H9 (cell line): ENCODE results near the gene CNIH1. TPM values are rescaled to one million over a fixed set of nuclear protein-coding genes. Genes with fewer than 3 reads are reported as not detected.
A peak's percentile ranks its signal among the peaks of the same experiment; 100 is the strongest.

ENCODE experiments used
- DNase-seq: peaks from one replicate; pipeline ENCODE4 v3.0.0-alpha.2; 2017
- H2AFZ ChIP-seq: one replicate; pipeline ENCODE4 v1.6.1; 2013; ENCODE audit warnings: mild to moderate bottlenecking, low read length, control low read depth, moderate library complexity
- H2AK5ac ChIP-seq: 2 replicates; pipeline ENCODE4 v1.6.1; 2013; ENCODE audit warnings: low read length, control low read depth, mixed read lengths; ENCODE audit not compliant: insufficient read length
- H2BK120ac ChIP-seq: one replicate; pipeline ENCODE4 v1.6.1; 2013; ENCODE audit warnings: low read depth, mild to moderate bottlenecking, low read length, control low read depth, inconsistent platforms; ENCODE audit not compliant: poor library complexity, severe bottlenecking
- H2BK12ac ChIP-seq: 2 replicates; pipeline ENCODE4 v1.6.1; 2013; ENCODE audit warnings: low read length, control low read depth, mixed read lengths, low read depth; ENCODE audit not compliant: insufficient read length
- H2BK15ac ChIP-seq: 2 replicates; pipeline ENCODE4 v1.6.1; 2013; ENCODE audit warnings: low read depth, low read length, control low read depth
- H2BK20ac ChIP-seq: one replicate; pipeline ENCODE4 v1.6.1; 2013; ENCODE audit warnings: low read depth, mild to moderate bottlenecking, low read length, control low read depth, inconsistent platforms; ENCODE audit not compliant: poor library complexity, severe bottlenecking
- H2BK5ac ChIP-seq: 2 replicates; pipeline ENCODE4 v1.6.1; 2013; ENCODE audit warnings: low read length, control low read depth, mixed read lengths; ENCODE audit not compliant: insufficient read length
- H3K14ac ChIP-seq: 2 replicates; pipeline ENCODE4 v1.6.1; 2013; ENCODE audit warnings: low read length, control low read depth; ENCODE audit not compliant: insufficient read depth
- H3K18ac ChIP-seq: 2 replicates; pipeline ENCODE4 v1.6.1; 2013; ENCODE audit warnings: low read depth, mild to moderate bottlenecking, mixed read lengths, low read length, control low read depth; ENCODE audit not compliant: insufficient read length
- H3K23ac ChIP-seq: 2 replicates; pipeline ENCODE4 v1.6.1; 2013; ENCODE audit warnings: low read length, control low read depth, mixed read lengths, low read depth; ENCODE audit not compliant: insufficient read length
- H3K23me2 ChIP-seq: 2 replicates; pipeline ENCODE4 v1.6.1; 2013; ENCODE audit warnings: low read depth, mild to moderate bottlenecking, mixed read lengths, low read length, control low read depth; ENCODE audit not compliant: insufficient read length, poor library complexity, severe bottlenecking
- H3K27ac ChIP-seq: 2 replicates; pipeline ENCODE4 v1.5.1; 2013; ENCODE audit warnings: low read length, control low read depth, mixed read lengths, low read depth; ENCODE audit not compliant: insufficient read length
- H3K27me3 ChIP-seq: 2 replicates; pipeline ENCODE4 v1.6.1; 2013; ENCODE audit warnings: low read length, control low read depth, inconsistent platforms; ENCODE audit not compliant: insufficient read depth
- H3K4ac ChIP-seq: 2 replicates; pipeline ENCODE4 v1.6.1; 2013; ENCODE audit warnings: low read depth, mild to moderate bottlenecking, control low read depth, inconsistent platforms, low read length, moderate library complexity
- H3K4me1 ChIP-seq: 2 replicates; pipeline ENCODE4 v1.6.1; 2013; ENCODE audit warnings: low read length, control low read depth, inconsistent platforms; ENCODE audit not compliant: insufficient read depth
- H3K4me2 ChIP-seq: 2 replicates; pipeline ENCODE4 v1.6.1; 2013; ENCODE audit warnings: low read length, control low read depth, mixed read lengths; ENCODE audit not compliant: insufficient read length, insufficient read depth
- H3K56ac ChIP-seq: 2 replicates; pipeline ENCODE4 v1.6.1; 2013; ENCODE audit warnings: low read depth, mild to moderate bottlenecking, mixed read lengths, low read length, control low read depth; ENCODE audit not compliant: insufficient read length
- H3K79me1 ChIP-seq: 2 replicates; pipeline ENCODE4 v1.6.1; 2013; ENCODE audit warnings: low read depth, mild to moderate bottlenecking, moderate library complexity, low read length, control low read depth, inconsistent platforms; ENCODE audit not compliant: insufficient read depth, poor library complexity, severe bottlenecking
- H3K79me2 ChIP-seq: 2 replicates; pipeline ENCODE4 v1.6.1; 2013; ENCODE audit warnings: low read length, control low read depth, inconsistent platforms; ENCODE audit not compliant: insufficient read depth
- H3K9ac ChIP-seq: 2 replicates; pipeline ENCODE4 v1.6.1; 2013; ENCODE audit warnings: low read length, control low read depth, mixed read lengths; ENCODE audit not compliant: insufficient read length; ENCODE audit errors: extremely low read depth
- H3K9me3 ChIP-seq: one replicate; pipeline ENCODE4 v1.6.1; 2013; ENCODE audit warnings: low read depth, low read length, inconsistent platforms; ENCODE audit not compliant: control insufficient read depth
- H3T11ph ChIP-seq: one replicate; pipeline ENCODE4 v1.6.1; 2013; ENCODE audit warnings: mild to moderate bottlenecking, low read length, control low read depth, inconsistent platforms
- H4K20me1 ChIP-seq: one replicate; pipeline ENCODE4 v1.6.1; 2013; ENCODE audit not compliant: control insufficient read depth, insufficient read length, insufficient read depth
- H4K5ac ChIP-seq: 2 replicates; pipeline ENCODE4 v1.6.1; 2013; ENCODE audit warnings: low read depth, mild to moderate bottlenecking, mixed read lengths, low read length, control low read depth; ENCODE audit not compliant: insufficient read length
- H4K8ac ChIP-seq: replicated peaks from 2 replicates; pipeline ENCODE4 v1.6.1; 2013; ENCODE audit warnings: low read length, control low read depth, mixed read lengths, low read depth; ENCODE audit not compliant: insufficient read length
- H4K91ac ChIP-seq: 2 replicates; pipeline ENCODE4 v1.6.1; 2013; ENCODE audit warnings: low read depth, mild to moderate bottlenecking, moderate library complexity, mixed read lengths, low read length, control low read depth; ENCODE audit not compliant: insufficient read length
- H3K27ac Mint-ChIP-seq, 3 experiments: 2 replicates in 2 of 3; 3 replicates in 1 of 3; pipeline ENCODE4 v1.8.0; 2020 to 2021; ENCODE audit warnings: mixed read lengths in 3 of 3, mild to moderate bottlenecking in 1 of 3, moderate library complexity in 1 of 3
- H3K27me3 Mint-ChIP-seq: 2 replicates; pipeline ENCODE4 v1.8.0; 2021; ENCODE audit warnings: low read depth, mild to moderate bottlenecking, moderate library complexity, mixed read lengths
- H3K36me3 Mint-ChIP-seq, 3 experiments: 2 replicates in 2 of 3; 3 replicates in 1 of 3; pipeline ENCODE4 v1.8.0; 2020 to 2021; ENCODE audit warnings: low read depth in 3 of 3, mixed read lengths in 3 of 3; ENCODE audit not compliant: insufficient read depth in 1 of 3
- H3K4me1 Mint-ChIP-seq, 2 experiments: 2 replicates each; pipeline ENCODE4 v1.8.0; 2020; ENCODE audit warnings: mixed read lengths in 2 of 2
- H3K4me3 Mint-ChIP-seq, 2 experiments: 2 replicates in 1 of 2; 3 replicates in 1 of 2; pipeline ENCODE4 v1.8.0; 2020 to 2021; ENCODE audit warnings: mild to moderate bottlenecking in 2 of 2, mixed read lengths in 2 of 2, moderate library complexity in 1 of 2
- H3K9me3 Mint-ChIP-seq, 2 experiments: 2 replicates in 1 of 2; 3 replicates in 1 of 2; pipeline ENCODE4 v1.8.0; 2020; ENCODE audit warnings: mild to moderate bottlenecking in 2 of 2, mixed read lengths in 2 of 2, moderate library complexity in 1 of 2
- WGBS: extraction: QIAGEN DNeasy Blood & Tissue Kit; methylation state at CpG from one replicate; pipeline ENCODE4 v1.1.7; 2013; ENCODE audit warnings: missing lambda C conversion rate, low lambda C conversion rate, mixed read lengths; ENCODE audit not compliant: insufficient read length; ENCODE audit errors: extremely low coverage; 5-methylcytosine and 5-hydroxymethylcytosine counted together
- total RNA-seq: library from RNA; stranded (reverse); gene quantifications from 2 replicates; pipeline ENCODE4 v1.2.1, GENCODE V29; 2021
- TF ChIP-seq, protein P1 (sequence below): fragments of 200-600 bp; sonication (generic); conservative IDR thresholded peaks from 3 replicates; pipeline ENCODE4 v1.8.0; 2021; ENCODE audit warnings: antibody characterized with exemption, mild to moderate bottlenecking

The CNIH1 gene
- total RNA-seq, 1 experiment from 2014 or later: 99.3 TPM

DNA sequence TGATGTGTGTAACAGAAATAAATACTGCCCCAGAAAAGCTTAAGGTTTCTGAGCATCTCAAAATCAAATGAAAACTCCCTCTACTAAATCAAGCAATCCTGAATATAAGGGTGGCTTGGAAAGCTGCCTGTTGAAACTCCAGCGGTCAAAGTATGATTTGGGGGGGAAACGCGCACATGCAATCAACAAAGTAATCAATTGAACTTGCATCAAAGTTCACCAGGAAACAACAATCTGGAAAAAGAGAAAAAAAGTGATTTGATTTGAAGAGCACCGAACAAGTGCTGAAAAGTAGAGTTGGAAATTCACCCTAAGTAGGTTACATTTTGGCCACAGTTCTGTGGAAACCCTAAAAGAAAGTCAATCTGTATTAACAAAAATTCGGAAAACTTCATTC is 700 bp downstream of the CNIH1 start:
- Histone ChIP-seq H4K8ac (no peak overlapping the region), H3T11ph (no peak overlapping the region), H3K4me1 (peaks cover 5% of the 10 kb centered on the region; the same call in 1 of the 2 replicates), H3K4me2 (peak overlapping the region; percentile 70), H2BK12ac (no peak overlapping the region), H3K9me3 (no peaks in the 10 kb centered on the region), H2BK5ac (no peak overlapping the region), H4K20me1 (no peaks in the 10 kb centered on the region), H3K56ac (no peak overlapping the region), H3K27ac (no peak overlapping the region), H4K5ac (no peak overlapping the region), H3K27me3 (no peaks in the 10 kb centered on the region), H3K79me1 (peaks cover 3% of the 10 kb centered on the region), H3K23ac (no peak overlapping the region), H2AFZ (no peak overlapping the region), H3K14ac (peak overlapping the region; percentile 98; the same call in 1 of the 2 replicates), H2BK120ac (no peak overlapping the region), H4K91ac (no peak overlapping the region), H3K18ac (no peak overlapping the region), H2AK5ac (no peak overlapping the region), H2BK15ac (no peak overlapping the region), H3K23me2 (peaks cover 4% of the 10 kb centered on the region), H3K9ac (peak overlapping the region; percentile 89), H3K4ac (no peak overlapping the region), H3K79me2 (peaks cover 27% of the 10 kb centered on the region), H2BK20ac (no peak overlapping the region)
- Mint-ChIP-seq H3K27me3 (no peaks in the 10 kb centered on the region), H3K4me1 (peaks cover 31 to 51% of the 10 kb centered on the region in 2 experiments), H3K9me3 (no peaks in the 10 kb centered on the region), H3K27ac (peak overlapping the region; percentile 93 to 99 (median 98)), H3K36me3 (peaks cover 10 to 21% (median 19%) of the 10 kb centered on the region in 3 experiments), H3K4me3 (peak overlapping the region; percentile 81 to 97)
- no CpG with 5 or more reads among the region's 5 CpGs for WGBS
- TF ChIP-seq, protein P1, sequence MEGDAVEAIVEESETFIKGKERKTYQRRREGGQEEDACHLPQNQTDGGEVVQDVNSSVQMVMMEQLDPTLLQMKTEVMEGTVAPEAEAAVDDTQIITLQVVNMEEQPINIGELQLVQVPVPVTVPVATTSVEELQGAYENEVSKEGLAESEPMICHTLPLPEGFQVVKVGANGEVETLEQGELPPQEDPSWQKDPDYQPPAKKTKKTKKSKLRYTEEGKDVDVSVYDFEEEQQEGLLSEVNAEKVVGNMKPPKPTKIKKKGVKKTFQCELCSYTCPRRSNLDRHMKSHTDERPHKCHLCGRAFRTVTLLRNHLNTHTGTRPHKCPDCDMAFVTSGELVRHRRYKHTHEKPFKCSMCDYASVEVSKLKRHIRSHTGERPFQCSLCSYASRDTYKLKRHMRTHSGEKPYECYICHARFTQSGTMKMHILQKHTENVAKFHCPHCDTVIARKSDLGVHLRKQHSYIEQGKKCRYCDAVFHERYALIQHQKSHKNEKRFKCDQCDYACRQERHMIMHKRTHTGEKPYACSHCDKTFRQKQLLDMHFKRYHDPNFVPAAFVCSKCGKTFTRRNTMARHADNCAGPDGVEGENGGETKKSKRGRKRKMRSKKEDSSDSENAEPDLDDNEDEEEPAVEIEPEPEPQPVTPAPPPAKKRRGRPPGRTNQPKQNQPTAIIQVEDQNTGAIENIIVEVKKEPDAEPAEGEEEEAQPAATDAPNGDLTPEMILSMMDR: no peak
- DNase-seq: no peak
